NCI-H345 treated with DMSO at 0.1 percent for 48 hours (cell line): ENCODE results near the gene INPP4A.

Experiments used
- DNase-seq: peaks from one replicate; lab custom pipeline; 2025; ENCODE audit not compliant: unreplicated experiment; lab: John Stamatoyannopoulos, UW

The INPP4A gene

DNA sequence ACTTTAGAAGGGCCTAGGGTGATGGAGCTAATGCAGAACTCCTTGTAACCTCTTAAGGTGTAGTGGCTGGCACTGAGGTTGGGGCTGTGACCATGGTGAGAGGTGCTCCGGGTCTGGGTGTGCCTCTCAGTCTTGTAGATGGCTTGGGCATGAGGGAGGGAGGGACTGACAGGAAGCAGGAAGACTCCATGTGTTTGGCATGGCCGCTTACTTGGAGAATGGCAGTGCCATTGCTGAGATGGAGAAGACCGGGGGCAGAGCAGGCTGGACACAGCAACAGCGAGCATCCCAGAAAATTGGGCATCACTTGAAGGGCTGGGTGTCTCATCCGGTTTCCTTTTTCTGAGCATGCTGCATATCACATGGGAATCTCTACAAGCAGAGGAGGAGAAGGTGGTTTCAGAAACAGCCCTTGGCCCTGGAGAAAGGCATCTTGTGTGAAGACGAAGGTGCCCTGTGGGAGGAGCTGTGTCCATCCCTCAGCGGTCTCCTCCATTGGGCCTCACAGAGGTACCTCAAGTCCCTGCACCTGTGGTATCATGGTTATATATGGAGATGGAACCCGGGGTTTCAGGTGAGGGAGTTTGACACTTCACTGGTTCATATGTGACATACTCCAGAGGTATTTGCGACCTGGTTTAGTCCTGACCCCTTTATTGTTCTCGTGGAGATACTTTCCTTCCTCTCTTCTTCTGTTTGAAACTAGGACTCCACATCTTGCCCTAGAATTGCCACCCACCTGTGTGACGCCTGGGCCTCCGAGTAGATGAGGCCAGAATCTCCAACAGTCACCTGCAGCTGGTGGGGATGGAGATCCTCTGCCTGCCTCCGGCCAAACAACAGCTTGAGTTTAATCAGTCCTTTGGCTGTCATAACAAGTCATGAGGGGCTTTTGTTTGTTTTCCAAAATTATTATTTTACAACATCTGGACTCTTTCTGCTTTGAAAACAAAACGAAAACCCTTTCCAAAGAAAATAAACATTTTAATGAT lies 45.6 kb downstream of the INPP4A start:
- no peak for DNase-seq

DNA sequence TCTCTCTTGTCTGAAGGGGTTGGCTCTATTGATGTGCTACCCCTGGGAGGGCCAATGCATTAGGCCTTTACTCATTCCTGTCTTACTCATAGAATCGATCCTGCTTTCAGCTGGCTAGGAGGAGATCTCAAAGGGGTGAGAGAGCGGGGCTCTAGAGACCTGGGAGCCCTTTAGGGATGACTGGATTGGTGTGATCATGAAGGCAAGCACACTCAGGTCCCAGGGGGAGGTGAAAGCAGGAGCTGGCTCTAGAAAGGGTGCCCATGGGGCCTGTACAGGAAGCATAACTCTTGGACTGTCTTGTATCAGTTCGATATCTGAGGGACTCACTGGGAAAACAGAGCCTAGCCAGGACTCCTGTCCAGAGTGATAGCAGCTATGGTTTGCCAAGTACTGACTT lies 47.8 kb downstream of the INPP4A start:
- DNase-seq, result no peak

DNA sequence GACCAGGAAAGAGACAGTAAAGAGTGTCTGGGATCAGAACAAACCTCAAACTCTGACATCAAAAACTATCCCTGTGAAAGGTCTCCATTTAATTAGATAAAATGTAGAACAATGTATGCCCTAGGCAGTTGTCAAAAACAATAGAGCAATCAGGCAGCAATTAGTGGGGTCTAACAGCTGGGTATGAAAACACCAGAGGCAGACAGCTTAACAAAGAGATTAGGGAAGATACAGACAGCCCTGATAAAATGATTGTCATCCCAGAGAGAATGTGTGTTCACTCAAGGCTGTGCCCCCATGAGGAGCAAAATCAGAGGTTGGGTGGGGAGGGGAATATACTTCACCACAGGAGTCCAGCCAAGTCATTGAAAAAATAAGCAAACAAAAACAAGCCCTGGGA lies 50.0 kb downstream of the INPP4A start:
- DNase-seq, result no peak

DNA sequence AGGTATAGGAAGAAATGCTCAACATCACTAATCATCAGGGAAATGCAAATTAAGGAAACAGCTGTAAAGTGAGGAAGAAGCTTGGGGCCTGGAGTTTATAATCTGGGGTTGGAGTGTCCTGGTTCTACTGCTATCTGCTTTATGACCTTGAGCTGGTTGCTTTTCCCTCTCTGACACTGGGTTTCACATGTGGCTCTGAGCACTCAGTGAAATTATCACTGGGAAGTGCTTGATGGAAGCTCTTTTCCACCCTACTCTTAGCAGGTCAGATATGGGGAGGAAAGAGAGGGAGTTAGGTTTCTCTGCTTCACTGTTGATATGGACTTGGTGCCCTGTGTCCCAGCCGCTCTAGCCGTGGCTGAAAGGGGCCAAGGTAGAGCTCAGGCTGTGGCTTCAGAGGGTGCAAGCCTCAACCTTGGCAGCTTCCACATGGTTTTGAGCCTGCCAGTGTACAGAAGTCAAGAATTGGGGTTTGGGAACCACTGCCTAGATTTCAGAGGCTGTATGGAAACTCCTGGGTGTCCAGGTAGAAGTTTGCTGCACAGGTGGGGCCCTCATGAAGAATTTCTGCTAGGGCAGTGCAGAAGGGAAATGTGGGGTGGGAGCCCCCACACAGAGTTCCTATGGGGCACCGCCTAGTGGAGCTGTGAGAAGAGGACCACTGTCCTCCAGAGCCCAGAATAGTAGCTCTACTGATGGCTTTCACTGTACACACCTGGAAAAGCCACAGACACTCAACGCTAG lies 52.3 kb downstream of the INPP4A start:
- no peak for DNase-seq

DNA sequence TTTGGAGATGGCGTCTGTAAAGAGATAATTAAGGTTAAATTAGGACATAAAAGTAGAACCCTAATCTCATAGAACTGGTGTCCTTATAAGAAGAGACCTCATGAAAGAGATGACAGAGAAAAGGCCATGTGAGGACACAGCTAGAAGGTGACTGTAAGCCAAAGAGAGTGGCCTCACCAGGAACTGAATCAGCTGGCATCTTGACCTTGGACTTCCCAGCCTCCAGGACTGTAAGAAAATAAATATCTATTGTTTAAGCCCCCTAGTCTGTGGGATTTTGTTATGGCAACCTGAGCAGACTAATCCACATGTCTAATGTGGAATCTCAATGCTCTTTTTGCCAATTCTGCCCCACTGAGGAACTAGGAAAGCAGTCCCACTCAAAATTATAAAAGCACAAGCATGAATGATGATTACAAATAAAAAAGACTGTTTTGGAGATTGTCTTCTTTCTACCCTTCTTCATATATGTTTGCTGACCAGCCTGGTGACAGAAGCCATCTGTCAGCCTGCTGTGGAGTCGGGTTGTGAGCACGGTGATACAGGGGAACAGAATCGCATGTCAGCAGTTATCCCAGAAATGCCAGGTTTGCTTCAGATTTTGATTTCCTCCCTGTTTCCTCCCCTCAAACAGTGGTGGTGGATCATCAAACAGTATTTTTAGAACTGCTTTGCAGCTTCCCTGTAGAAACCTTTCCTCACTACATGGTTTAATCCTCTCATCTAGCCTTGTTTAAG lies 54.2 kb downstream of the INPP4A start:
- DNase-seq, result no peak

DNA sequence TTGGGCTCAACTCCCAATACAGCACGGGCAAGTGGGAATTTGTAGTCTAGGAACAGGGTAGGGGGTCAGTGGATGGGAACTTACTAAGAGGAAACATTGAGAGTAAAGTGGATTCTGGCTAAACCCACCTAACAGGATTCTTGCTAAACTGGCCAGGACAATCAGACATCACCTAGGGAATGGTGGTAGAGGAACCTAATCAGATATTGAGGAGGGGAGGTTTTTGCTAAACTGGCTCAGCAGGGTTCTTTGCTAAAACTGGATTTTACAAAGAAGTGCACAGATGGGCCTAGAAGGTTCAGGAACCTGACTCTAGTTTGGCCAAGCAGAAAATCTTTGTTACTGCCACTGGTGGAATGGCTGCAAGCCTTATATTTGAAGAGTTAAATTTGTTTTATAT lies 55.9 kb downstream of the INPP4A start:
- no peak for DNase-seq

DNA sequence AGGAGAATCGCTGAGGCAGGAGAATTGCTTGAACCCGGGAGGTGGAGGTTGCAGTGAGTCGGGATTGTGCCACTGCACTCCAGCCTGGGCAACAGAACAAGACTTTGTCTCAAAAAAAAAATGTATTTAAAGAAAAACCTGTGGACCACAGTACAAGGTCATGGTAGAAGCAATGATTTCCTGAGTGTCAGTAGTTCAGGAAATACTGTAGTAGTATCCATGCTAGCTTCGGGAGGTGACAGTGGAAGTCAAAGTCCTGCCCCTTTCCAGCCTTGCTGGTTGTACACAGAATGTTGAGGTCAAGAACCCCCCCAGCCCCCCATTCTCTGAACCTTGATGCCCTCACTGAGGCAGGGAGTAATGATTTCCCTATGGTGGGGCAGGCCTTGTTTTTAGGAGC lies 56.6 kb downstream of the INPP4A start:
- DNase-seq, result no peak

DNA sequence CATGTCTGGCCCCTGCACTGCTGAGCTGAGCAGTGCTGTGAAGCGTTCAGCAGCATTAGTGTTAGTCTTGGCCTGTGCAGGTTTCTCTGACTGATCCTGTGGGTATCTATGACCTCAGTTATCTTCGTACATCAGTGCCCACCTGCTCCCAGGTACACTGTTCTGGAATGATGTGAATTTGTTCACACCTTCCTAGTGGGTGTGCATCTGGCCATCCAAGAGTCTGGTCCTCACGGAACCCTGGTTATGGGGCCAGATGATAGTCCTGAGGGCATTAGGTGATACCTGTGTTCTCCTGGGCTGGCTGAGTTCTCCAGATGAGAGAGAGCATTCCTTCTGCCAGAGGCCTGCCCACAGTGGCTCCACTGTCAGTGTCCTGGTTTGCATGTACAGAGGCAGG lies 57.2 kb downstream of the INPP4A start:
- no peak for DNase-seq

DNA sequence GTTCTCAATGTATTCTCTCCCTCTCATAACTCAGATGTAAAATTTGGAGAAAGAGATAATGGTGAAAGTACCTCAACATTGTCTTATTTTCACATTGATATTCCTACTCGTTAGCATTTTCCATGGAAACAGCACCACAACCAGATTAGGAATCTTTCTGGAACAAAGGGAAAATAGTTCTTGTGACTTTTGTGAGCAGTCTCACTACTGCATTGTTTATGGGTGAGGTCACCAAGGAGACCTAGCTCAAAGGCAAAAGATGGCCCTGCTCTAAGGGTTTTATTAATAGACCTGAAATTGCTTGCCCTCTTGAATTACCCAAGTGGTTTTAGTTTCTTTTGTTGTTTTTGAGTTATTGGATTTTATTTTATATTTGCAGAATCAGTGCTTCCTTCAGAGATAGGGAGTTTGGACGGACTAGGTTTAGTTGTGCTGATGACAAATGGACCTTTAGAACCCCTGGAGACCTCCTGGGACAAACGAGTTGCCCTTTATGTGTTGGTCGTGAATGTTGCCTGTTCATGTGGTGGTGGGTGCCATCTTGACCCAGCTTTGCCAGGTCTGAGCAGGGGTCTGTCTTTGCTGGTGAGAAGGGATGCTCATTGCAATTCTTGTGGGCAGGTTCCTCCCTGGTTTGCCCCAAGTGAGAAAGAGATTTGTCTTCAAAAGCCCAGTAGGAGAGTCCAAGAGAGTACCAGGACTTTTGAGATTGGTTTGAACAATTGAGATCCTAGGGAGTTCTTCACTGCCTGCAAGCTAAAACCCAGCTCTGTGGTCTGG lies 58.1 kb downstream of the INPP4A start:
- DNase-seq, result no peak

DNA sequence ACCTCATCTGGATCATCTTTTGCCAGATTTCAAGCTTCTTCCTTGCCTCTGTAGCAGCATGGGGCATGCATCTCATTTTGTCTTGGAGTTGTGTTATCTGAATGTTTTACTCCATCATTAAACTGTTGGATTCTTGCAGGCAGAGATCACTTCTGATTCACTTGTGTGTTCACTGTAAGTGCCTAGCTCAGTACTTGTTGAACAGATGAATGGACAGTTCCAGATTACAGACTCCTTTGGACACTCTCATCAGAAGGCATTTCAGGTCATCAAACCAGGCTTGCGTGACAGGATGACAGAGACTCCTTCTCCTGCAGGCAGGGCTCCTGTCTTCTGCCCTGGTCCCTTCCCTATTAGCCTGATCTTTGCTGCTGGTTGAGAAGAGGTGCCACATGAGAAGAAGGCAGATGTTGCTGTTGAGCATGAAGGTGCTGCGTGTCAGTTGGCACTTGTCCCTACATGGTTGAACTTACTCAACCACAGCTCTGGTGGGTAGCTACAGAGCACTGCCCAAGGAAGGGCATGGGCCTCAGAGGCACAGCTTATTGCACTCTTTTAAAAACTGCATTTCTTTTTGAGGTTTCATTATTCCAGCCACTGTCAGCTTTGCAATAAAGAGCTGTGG lies 58.9 kb downstream of the INPP4A start:
- DNase-seq, result no peak

DNA sequence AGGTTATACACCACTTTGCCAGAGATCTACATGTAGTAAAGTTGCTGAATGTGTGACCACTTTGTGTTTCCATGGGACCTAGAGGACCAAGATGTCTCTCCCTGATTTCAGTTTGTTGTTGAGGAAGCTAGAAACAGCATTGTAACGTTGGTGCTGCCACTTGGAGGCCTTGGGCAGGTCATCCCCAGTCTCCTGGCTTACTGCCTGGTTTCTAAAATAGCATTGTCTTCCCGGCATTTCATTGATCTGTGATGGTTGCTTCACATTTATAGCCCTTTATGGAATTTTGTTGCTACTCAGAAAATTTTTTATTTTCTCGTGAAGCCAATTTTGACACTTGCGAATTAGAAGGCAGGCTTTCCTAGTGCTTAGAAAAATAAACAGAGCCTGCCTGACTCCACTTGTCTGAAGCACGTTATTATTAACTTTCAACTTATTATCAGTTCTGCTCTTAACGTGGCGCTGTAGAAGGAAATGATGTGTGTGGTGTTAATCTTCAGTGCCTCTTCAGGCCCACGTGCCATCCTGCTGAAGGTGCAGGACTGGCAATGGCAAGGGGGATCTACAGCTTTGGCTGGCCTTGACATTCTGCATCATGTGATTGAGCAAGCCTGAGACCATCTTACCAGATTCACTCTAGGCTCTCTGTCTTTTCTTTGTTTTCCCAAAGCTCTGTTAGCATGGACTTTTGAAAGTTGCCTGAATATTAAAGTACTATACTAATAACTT lies 59.9 kb downstream of the INPP4A start:
- no peak for DNase-seq

DNA sequence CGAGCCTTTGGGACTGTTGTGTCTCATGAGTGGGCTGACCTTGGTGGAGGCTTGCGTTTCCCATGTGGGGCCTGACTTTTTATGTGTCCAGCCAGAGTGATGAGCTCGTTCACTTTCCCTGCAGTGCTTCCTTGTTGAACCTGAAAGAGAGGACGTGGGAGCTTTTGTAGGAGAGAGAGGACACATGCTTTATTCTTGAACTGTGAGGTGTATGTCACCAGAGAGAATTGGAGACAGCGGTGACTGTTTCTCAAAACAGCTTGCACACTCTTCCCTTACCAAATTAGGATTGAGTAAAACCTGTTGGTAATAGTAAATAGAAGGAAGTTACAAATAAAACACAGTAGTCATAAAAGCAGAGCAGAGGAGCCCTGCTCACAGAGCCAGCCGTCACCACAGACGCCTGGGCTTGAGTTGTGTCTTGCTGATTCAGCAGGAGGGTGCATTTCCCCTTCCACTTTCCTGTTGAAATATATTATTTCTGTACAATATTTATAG lies 60.7 kb downstream of the INPP4A start:
- no peak for DNase-seq

DNA sequence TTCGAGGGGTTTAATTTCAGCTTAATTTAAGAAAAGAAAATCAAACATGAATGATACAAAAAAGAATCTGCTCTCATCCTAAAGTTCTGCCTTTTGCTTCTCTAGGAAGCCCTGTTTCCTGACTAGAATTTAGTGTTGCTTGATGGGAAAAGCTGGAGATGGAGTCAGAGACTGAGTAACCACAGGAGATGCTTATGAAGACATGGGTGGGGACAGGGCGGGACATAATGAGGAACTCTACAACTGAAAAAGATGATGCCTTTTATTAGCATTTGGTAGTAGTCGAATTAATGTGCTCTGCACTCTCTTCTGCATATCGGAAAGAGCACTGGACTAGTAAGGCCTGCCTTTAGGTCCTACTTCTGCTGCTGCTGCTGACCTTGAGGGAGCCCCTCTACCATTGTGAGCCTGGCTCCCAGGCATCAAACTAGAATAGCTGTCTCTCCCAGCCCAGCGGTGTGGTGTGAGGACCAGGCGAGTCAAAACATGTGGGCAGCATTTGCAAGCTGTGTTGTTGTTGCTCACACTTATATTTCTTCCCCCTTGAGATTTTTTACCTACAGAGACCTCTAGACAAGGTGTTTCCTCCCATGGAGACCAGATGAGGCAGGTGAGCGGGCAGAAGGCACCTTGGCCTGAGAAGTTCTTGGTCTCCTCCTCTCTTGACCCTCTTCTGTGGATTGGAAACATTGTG lies 61.5 kb downstream of the INPP4A start:
- no peak for DNase-seq

DNA sequence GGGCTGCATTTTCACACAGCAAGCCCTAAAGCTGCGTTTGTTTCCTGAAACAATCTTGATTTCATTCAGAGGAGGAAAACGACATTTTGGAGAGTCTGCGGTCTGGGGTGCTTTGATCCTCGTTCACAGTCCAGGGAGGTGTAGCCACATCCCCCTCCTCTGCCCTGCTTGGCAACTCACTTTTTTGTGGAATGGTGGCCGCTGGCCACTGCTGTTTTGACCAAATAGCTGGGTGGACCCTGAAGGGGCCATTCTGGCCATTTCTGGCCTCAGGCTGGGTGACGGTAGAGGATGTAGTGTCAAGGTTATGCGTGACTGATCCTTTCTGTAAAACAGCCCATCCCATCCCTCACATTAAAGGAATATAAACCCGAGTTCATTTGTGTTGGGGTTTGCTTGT lies 62.2 kb downstream of the INPP4A start:
- DNase-seq, result no peak

DNA sequence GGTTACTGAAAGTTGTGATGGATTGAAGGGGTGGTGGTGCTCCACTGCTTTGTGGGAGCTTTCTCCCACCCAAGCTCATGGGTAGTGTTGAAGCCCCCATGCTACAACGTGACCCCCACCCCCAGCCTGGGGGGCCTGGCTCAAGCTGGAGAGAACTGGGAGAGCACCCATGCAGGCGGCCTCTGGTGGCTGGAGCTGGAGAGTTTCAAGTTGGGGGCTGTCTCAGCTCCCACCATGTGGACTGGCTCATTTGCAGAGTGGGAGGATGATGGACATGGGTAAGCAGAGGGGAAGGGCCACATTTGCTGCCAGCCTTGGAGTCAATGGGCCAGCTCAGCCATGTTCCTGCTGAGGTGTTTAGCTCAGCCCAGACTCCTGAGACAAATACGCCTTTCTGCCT lies 62.8 kb downstream of the INPP4A start:
- DNase-seq, result no peak

DNA sequence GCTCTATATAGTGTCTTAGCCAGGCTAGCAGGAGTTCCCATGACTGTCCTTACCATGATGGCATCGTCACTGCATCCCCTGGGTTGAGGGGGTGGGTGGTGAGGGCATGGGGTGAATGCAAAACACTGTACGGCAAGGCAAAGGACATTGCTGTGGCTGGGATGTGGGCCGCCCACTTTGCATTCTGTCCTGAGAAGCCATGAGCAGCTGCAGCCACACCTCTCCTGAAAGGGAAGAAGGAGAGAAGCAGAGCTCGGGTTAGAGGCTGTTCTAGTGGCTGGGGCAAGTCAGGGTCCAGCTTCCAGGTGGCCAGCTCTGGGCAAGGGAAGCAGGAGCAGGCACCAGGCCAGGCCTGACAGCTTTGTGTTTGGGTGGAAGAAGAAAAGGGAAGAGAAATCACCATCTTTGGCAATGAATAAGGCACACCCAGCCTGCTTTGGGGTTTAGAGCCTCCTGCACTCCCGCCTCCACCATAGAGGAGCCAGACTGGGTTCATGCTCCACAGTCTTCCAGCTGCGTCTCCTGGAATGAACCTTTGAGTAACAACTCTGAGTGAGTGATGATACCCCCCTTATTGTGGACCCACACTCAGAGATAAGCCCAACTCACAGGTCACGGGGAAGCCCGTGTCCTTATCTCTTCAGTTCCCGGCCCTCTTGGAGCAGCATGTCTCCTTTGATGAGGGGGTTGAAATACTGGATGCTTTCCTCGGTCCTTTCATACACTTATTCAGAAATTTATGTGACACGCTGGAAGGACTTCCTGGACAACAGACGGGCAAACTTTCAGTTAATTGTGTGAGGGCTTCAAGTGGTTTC lies 63.4 kb downstream of the INPP4A start:
- DNase-seq, result no peak

DNA sequence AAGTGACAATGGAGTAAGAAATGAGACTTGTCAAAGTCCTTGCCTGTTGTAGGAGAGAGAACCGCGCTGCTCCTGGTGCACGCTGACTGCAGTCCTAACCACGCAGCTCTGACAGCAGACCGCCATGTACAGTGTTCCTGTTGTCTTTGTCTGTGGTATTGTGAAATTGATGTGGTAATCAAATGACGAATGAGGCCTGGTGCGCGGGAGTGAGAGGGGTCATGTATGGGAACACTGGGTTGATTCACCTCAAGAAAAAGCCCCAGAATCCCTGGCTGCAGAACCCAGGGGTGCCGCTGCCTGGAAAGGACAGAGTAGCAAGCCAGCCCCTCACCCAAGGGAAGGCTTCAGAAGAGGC lies 64.0 kb downstream of the INPP4A start:
- no peak for DNase-seq
